Measurements from ENCODE around the gene SYT5. TPM values are rescaled to one million over a fixed set of nuclear protein-coding genes. Genes with fewer than 3 reads are reported as not detected.
"Not testable (repeated sequence)": the region's sequence is repeated elsewhere in the genome, so short reads cannot be mapped to it uniquely, and the experiment has no call there.

The SYT5 gene
- total RNA-seq, 2 donors from 2014 or later, result 0.44 to 1.9 TPM

DNA sequence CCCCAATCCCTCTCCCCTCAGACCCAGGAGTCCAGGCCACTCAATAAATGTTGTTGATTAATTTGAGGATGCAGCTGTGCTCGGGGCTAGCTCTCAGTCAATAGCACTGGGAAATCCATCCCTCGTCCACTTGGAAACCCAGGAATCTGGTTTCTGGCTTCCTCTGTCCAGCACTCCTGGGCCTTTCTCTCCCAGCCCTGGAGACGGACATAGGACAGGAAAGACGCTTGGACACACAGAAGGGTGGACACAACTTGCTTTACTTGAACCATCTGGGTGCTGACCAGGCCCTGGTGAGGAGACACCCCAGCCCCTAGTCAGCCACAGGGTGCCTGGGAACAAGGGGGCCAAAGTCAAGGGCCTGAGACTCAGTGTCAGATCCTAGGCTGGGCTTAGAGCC is 21.7 kb downstream of the SYT5 start:
- Mint-ChIP-seq H3K27ac (no peak overlapping the region), H3K4me3 (no peak overlapping the region), H3K27me3 (ENCODE audit: low read depth) (peaks cover 36% of the 10 kb centered on the region), H3K4me1 (ENCODE audit: low read depth) (peaks cover 16% of the 10 kb centered on the region), H3K9me3 (no peaks in the 10 kb centered on the region), H3K36me3 (ENCODE audit: insufficient read depth in 2 of 2) (peaks cover 0 to 2% of the 10 kb centered on the region in 2 donors)
- no peak for DNase-seq
- ATAC-seq (replicated peaks in 1 of 2), result no peak

DNA sequence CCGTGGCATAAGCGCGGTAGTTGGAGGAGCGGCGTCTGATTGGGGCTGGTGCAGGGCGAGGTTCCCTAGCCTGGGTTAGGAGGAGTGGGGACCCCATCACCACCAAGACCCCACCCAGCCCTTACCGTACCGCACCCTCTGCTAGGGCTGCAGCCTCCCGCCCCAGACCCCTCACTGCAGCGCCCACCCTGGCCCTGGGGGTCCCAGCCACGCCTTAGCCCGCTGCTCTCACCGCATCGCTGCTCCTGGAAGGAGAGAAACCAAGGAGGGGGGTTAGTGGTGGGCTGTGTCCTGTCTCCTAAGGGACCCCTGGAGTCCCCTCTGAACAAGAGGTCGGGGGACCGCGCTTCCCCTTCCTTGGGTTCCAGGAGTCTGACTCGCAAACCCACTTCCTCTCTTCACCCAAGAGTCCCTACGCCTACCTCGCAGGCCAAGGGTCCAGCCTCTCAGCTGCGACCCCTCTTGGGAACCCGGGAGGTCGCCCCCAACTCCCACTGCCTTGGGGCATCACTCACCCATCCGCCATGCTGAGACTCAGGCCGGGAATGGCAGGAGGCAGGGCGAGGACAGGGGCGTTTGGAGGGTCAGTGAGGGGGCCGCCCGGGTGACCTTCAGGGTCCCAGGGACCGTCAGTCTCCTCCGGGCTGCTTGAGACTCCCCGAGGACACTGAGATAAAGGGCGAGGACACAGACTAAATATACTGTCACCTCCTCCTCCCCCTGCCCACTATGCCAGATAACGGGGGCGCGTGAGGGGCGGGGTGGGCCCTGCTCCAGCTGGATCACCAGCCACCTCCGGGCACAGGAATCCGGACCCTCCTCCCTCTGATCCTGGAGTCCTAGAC is 22.8 kb downstream of the SYT5 start, which contains the start of gene TNNI3:
TSS of gene TNNI3 (minus strand) at position 669 of the 845 bp plus-strand sequence. CDS start at position 526, 143 bp downstream.
- DNase-seq (no peak), ATAC-seq (replicated peaks in 1 of 2) (no peak)
- peaks cover 1 to 2% of the 10 kb centered on the region in 2 donors for H3K9me3 Mint-ChIP-seq
- peaks cover 17% of the 10 kb centered on the region for H3K4me1 Mint-ChIP-seq (ENCODE audit: low read depth)
- H3K4me3 Mint-ChIP-seq, result peak within 1 kb of the TSS in 1 of 2 donors; percentile 74
- H3K27me3 Mint-ChIP-seq (ENCODE audit: low read depth), result peaks cover 36% of the 10 kb centered on the region
- peaks cover 3 to 4% of the 10 kb centered on the region in 2 donors for H3K36me3 Mint-ChIP-seq (ENCODE audit: insufficient read depth in 2 of 2)
- H3K27ac Mint-ChIP-seq, result no peak within 1 kb of the TSS

DNA sequence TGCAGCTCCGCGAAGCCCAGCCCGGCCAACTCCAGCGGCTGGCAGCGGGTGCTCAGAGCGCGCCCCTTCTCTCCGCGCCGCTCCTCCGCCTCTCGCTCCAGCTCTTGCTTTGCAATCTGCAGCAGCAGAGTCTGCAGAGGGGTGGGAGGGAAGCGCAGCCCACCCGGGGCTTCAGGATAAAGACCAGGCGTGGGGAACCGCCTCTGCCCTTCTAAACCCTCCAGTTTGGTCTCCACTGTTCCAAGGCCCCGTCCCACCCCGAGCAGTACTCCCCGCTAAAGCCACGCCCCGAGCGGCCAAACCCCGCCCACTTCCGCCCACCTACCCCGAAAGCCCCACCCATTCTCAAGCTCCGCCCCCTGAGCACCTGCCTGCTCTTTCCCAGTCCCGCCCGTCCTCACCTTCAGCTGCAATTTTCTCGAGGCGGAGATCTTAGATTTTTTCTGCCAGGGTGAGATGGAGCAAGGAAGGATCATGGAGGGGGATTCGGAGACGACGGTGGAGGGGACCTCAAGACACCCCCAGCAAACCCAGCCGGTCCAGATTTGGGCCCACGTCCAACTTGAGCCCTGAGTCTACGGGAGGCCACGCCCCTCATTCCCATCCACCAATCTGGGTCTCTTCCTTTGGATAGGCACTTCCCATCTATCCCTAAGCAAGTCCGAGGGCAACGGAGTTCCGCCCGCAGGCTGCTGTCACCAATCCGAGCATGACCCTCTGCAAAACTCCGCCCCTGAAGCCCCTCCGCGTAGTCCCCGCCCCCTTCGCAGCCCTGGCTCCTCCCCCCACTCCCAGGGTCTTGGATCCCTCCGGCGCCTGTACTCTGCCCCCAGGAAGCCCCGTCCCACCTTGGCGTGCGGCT is 23.7 kb downstream of the SYT5 start:
- Mint-ChIP-seq H3K9me3 (peaks cover 6 to 9% of the 10 kb centered on the region in 2 donors), H3K4me3 (peak overlapping the region; percentile 14 to 74), H3K36me3 (ENCODE audit: insufficient read depth in 2 of 2) (peaks cover 8 to 9% of the 10 kb centered on the region in 2 donors), H3K27ac (no peak overlapping the region), H3K27me3 (ENCODE audit: low read depth) (peaks cover 36% of the 10 kb centered on the region), H3K4me1 (ENCODE audit: low read depth) (peaks cover 26% of the 10 kb centered on the region)
- DNase-seq (peak; percentile 48), ATAC-seq (replicated peaks in 1 of 2) (peak in 1 of 2 donors; percentile 8)

DNA sequence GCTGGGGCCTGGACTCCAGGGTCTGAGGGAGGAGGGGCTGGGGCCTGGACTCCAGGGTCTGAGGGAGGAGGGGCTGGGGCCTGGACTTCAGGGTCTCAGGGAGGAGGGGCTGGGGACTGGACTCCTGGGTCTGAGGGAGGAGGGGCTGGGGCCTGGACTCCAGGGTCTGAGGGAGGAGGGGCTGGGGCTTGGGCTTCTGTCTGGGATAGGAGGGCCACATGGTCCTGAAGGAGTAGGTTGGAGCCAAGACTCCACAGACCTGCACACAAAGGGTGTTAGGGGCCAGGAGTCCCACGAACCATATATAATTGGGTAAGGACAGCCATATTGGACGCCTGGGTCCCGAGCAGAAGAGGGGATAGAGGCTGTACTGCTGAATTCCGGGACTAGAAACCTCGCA is 24.3 kb downstream of the SYT5 start:
- H3K9me3 Mint-ChIP-seq; DNase-seq; ATAC-seq (replicated peaks in 1 of 2); H3K36me3 Mint-ChIP-seq (ENCODE audit: insufficient read depth in 2 of 2); H3K27ac Mint-ChIP-seq: not testable (repeated sequence)
- Mint-ChIP-seq H3K4me3 (peak overlapping the region in 1 of 2 donors; percentile 74), H3K27me3 (ENCODE audit: low read depth) (peaks cover 35% of the 10 kb centered on the region), H3K4me1 (ENCODE audit: low read depth) (peaks cover 29% of the 10 kb centered on the region)

DNA sequence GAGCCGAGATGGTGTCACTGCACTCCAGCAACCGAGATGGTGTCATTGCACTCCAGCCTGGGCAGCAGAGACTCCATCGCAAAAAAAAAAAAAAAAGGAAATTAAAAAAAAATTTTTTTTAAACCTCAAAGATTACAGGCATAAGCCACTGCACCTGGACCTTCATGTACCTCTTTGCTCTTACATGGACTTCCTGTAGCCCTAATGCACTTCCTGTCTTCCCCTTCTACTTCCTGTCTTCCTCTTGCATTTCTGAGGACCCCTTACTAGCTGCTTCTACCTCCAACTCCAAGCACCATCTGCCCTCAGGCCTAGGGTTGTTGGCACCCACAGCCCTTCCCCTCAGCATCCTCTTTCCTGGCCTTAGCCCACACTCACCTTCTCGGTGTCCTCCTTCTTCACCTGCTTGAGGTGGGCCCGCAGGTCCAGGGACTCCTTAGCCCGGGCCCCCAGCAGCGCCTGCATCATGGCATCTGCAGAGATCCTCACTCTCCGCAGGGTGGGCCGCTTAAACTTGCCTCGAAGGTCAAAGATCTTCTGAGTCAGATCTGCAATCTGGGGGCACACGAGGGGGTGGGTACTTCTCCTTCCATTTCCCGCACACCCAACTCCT is 26.3 kb downstream of the SYT5 start:
- peaks cover 8 to 9% of the 10 kb centered on the region in 2 donors for H3K36me3 Mint-ChIP-seq (ENCODE audit: insufficient read depth in 2 of 2)
- H3K27me3 Mint-ChIP-seq (ENCODE audit: low read depth), result peaks cover 26% of the 10 kb centered on the region
- H3K4me1 Mint-ChIP-seq (ENCODE audit: low read depth), result peaks cover 21% of the 10 kb centered on the region
- DNase-seq (no peak), ATAC-seq (replicated peaks in 1 of 2) (no peak)
- H3K4me3 Mint-ChIP-seq, result no peak overlapping the region
- H3K9me3 Mint-ChIP-seq, result peaks cover 6 to 9% of the 10 kb centered on the region in 2 donors
- H3K27ac Mint-ChIP-seq, result no peak overlapping the region

DNA sequence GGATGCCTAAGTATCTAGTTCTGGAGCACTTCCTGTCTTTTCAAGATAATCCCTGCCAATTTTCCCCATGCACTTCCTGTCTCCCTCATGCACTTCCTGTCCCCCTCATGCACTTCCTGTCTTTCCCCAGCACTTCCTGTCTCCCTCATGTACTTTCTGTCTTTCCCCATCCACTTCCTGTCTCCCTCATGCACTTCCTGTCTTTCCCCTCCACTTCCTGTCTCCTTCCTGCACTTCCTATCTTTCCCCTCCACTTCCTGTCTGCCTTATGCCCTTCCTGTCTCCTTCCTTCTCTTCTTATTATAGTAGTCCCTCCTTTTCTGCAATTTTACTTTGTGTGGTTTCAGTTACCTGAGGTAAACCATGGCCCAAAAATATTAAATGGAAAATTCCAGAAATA is 28.1 kb downstream of the SYT5 start:
- ATAC-seq (replicated peaks in 1 of 2) (no peak), DNase-seq (no peak)
- Mint-ChIP-seq H3K4me1 (ENCODE audit: low read depth) (peaks cover 21% of the 10 kb centered on the region), H3K27me3 (ENCODE audit: low read depth) (peaks cover 22% of the 10 kb centered on the region), H3K36me3 (ENCODE audit: insufficient read depth in 2 of 2) (peaks cover 8 to 9% of the 10 kb centered on the region in 2 donors), H3K27ac (peak overlapping the region; percentile 19), H3K9me3 (peaks cover 6 to 9% of the 10 kb centered on the region in 2 donors), H3K4me3 (no peak overlapping the region)

DNA sequence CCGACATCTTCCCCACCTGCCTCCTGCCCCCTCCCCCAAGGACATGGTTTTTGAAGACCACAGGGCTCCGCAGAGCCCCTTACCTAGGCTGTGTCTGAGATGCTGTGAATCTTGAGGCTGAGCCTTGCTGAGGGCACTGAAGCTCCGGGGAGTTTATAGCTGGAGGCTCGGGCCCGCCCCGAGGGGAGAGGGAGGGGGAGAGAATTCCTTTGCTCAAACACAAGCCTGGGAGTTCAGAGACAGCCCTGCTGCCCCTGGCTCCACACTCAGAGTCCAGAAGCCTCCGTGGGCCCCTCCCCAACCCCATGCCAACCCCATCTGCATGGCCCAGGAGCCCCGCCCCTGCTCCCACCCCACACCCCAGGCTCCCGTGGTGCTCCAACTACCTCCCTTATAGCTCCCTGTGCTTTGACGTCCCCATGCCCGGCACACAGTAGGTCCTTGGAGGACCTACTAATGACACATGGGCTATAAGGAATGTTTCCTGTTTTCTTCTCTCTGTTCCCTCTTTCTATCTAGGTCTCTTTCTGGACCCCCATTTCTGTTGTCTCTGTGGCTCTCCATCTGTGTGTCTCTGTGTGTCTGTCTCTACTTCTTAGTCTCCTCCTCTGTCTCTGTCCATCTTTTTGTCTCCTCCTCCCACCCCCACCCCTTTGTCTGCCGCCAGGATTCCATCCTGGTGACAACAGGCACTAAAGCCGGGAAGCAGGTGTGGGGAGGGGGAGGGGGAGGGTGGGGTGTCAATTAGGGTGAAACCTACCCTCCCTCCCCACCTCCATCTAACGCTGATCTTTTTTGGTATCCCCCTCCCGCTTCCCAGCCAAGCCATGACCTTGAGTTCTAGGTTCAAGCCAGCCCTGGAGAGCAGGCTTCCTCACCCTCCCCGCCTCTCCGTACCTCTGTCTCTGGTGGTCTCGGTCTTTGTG is 30.7 kb downstream of the SYT5 start, which contains the start of gene TNNT1:
TSS of gene TNNT1 (minus strand) at position 129 of the 926 bp plus-strand sequence. CDS start 2,049 bp downstream, outside the sequence.
- no peak within 1 kb of the TSS for H3K27ac Mint-ChIP-seq
- DNase-seq (no peak), ATAC-seq (replicated peaks in 1 of 2) (no peak)
- peaks cover 34% of the 10 kb centered on the region for H3K27me3 Mint-ChIP-seq (ENCODE audit: low read depth)
- H3K36me3 Mint-ChIP-seq (ENCODE audit: insufficient read depth in 2 of 2), result peaks cover 8 to 9% of the 10 kb centered on the region in 2 donors
- no peak within 1 kb of the TSS for H3K4me3 Mint-ChIP-seq
- H3K4me1 Mint-ChIP-seq (ENCODE audit: low read depth), result peaks cover 17% of the 10 kb centered on the region
- peaks cover 6 to 9% of the 10 kb centered on the region in 2 donors for H3K9me3 Mint-ChIP-seq

DNA sequence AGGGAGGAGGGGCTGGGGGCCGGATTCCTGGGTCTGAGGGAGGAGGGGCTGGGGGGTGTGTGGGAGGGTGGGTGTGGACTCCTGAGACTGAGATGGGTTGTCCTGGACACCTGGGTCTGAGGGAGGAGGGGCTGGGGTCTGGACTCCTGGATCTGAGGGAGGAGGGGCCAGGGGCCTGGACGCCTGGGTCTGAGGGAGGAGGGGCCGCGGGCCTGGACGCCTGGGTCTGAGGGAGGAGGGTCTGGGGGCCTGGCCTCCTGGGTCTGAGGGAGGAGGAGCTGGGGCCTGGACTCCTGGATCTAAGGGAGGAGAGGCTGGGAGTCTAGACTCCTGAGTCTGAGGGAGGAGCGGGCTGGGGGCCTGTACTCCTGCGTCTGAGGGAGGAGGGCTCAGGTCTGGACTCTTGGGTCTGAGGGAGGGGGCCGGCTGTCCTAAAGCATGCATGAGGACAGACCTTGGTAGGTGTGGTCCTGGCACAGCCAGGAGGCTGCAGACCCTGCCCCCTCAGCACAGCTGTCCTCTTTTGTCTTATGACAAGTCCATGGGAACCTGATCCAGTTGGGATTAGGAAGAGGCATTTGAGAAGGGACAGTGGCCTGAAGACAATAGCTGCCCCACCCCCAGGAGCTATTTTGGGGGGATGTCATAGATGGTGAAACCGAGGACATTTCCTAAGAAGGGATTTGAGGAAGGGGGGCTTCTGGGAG is 32.4 kb downstream of the SYT5 start:
- Mint-ChIP-seq H3K27ac (no peak overlapping the region), H3K27me3 (ENCODE audit: low read depth) (peaks cover 45% of the 10 kb centered on the region), H3K4me3 (no peak overlapping the region), H3K36me3 (ENCODE audit: insufficient read depth in 2 of 2) (peaks cover 6 to 7% of the 10 kb centered on the region in 2 donors), H3K9me3 (peaks cover 6 to 7% of the 10 kb centered on the region in 2 donors), H3K4me1 (ENCODE audit: low read depth) (peaks cover 12% of the 10 kb centered on the region)
- DNase-seq, result no peak
- no peak for ATAC-seq (replicated peaks in 1 of 2)

DNA sequence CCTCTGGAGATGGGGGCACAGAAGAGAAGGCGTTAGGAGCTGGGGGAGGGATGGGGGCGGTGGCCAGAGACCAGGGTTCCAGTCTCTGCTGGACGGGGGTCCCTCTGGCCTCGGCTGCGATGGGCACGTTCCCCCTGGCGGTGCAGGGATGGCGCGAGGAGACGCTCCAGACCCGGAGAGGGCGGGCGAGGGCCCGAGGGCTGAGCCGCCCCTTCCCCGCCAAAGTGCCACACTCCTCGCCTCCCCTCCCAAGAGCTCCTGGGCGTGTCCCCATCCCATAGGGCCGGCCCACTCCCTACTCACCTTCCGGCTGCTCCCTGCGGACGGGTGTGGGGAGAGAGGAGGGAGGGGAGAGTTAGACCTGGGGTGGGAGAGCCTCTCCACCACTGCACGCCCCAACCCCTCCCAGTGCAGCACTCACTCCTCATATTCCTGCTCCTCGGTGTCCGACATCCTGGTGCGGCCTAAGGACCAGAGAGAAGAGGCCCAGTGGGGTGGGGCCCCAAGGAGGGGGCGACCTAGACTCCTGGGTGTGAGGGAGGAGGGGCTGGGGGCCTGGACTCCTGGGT is 33.3 kb downstream of the SYT5 start:
- DNase-seq (no peak), ATAC-seq (replicated peaks in 1 of 2) (peak in 1 of 2 donors; percentile 36)
- H3K4me3 Mint-ChIP-seq, result peak overlapping the region in 1 of 2 donors; percentile 44
- peaks cover 6% of the 10 kb centered on the region for H3K4me1 Mint-ChIP-seq (ENCODE audit: low read depth)
- peaks cover under 1 to 1% of the 10 kb centered on the region in 2 donors for H3K9me3 Mint-ChIP-seq
- no peak overlapping the region for H3K27ac Mint-ChIP-seq
- H3K36me3 Mint-ChIP-seq (ENCODE audit: insufficient read depth in 2 of 2), result peaks cover under 1% of the 10 kb centered on the region in 2 donors
- peaks cover 45% of the 10 kb centered on the region for H3K27me3 Mint-ChIP-seq (ENCODE audit: low read depth)

DNA sequence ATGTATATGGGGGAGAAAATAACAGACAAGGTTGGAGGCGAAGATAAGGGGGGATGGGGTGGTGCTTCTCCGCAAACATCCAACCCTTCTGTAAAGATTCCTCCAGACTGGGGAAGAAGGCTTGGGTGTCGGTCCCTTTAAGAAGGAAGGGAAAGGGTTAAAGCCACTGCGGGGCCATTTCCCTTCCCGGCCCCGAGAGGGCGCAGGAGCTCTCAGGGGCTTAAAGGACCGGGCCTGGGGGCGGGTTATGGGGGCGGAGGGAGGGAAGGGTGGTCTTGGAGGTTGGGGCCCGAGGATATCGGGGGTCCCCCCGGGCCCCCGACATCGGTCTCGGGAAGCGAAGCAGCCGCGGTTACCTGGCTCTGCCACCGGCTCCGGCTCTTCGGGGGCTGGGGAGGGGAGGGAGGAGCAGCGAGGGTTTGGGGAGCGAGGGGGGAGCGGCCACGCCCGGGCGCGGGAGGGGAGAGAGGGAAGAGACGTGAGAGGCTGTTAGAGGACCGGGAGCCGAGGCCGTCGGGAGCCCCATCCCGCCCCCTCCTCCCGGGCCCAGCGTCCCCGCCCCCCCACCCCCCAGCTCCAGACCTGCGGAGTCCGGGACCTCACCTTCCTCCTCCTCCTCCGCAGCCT is 33.9 kb downstream of the SYT5 start:
- H3K36me3 Mint-ChIP-seq (ENCODE audit: insufficient read depth in 2 of 2), result no peaks in the 10 kb centered on the region
- no peak overlapping the region for H3K27ac Mint-ChIP-seq
- peak; percentile 42 to 44 for DNase-seq
- peaks cover 45% of the 10 kb centered on the region for H3K27me3 Mint-ChIP-seq (ENCODE audit: low read depth)
- H3K4me1 Mint-ChIP-seq (ENCODE audit: low read depth), result peaks cover 2% of the 10 kb centered on the region
- ATAC-seq (replicated peaks in 1 of 2), result peak; percentile 30 to 40
- H3K9me3 Mint-ChIP-seq, result no peaks in the 10 kb centered on the region
- H3K4me3 Mint-ChIP-seq, result peak overlapping the region in 1 of 2 donors; percentile 52

DNA sequence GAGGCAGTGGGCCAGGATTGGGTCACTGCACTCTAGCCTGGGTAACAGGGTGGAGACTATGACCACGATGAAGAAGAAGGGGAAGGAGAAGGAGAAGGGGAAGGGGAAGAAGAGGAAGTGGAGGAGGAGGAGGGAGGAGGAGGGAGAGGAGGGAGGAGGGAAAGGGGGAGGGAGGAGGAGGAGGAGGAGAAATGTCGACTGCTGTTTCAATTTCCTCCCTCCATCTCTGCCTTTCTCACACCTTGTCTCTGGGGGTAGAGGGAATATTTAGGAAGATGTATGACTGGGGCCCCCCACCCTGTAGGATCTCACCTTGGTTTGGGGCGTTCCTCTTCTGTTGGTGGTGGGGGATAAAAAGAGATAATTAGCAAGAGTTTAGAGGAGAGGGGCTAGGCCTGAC is 34.9 kb downstream of the SYT5 start:
- DNase-seq (no peak), ATAC-seq (replicated peaks in 1 of 2) (no peak)
- Mint-ChIP-seq H3K27ac (no peak overlapping the region), H3K4me1 (ENCODE audit: low read depth) (peaks cover 5% of the 10 kb centered on the region), H3K9me3 (no peaks in the 10 kb centered on the region), H3K27me3 (ENCODE audit: low read depth) (peaks cover 45% of the 10 kb centered on the region), H3K36me3 (ENCODE audit: insufficient read depth in 2 of 2) (no peaks in the 10 kb centered on the region), H3K4me3 (no peak overlapping the region)
